Left hindlimb (tissue), 1 donor: Measurements from ENCODE around the gene CTNNA2.

Experiments
- DNase-seq: peaks from one replicate; pipeline ENCODE4 v3.0.0-alpha.2; 2018

Gene CTNNA2

DNA sequence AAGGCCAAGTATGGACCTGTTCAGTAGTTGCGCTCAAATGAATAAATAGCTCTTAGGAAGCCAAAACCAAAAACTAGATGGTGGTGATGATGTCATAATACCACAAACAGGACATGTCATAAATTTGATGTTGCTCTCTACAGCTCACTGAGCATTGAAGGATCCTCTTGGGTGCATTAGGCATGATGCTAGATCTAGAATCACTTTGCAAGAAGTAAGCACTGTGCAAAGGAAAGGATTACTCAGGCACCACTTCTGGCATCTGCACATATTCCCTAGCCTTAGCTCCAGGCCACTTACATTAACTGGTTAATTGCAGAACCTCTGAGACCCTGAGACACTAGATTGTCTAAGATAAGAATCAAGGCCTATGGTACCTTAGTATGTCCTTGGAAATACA is 733.7 kb downstream of the CTNNA2 start:
- no peak for DNase-seq

DNA sequence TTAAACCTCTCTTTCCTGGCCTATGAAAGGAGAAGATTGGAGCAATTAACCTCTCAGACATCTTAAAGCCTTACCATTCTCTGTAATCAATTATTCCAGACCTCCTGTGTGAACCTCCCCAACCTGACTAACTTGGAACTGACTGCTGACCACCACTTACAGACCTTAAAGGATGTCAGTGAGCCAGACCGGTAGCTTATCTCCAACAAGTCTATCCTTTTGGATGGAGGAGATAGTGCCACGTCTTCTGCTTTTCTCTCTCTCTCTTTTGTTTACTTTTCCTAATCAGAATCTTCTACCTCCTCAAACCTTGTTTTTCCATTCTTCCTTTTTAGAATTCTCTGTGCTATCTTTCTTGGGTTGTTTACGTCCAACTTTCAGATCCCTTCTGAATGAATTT is 734.5 kb downstream of the CTNNA2 start:
- no peak for DNase-seq

DNA sequence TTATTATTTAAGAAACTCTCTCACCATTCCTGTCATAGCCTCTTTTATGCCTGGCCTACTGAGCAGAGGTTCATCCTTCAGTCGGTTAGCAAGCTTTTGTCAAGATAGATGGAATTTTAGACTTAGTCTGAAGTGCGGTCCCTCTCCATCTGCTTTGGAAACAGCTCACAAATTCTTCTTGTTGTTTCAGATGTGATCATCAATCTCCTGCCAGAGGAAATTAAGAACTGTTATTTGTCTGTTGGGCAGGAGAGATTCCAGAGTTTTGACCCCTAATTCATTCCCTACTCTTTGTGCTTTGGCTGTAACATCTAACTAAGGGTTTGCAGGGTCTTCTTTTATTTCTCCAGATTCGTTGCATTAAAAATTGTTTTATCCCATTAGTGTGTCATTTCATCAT is 735.3 kb downstream of the CTNNA2 start:
- DNase-seq = no peak

DNA sequence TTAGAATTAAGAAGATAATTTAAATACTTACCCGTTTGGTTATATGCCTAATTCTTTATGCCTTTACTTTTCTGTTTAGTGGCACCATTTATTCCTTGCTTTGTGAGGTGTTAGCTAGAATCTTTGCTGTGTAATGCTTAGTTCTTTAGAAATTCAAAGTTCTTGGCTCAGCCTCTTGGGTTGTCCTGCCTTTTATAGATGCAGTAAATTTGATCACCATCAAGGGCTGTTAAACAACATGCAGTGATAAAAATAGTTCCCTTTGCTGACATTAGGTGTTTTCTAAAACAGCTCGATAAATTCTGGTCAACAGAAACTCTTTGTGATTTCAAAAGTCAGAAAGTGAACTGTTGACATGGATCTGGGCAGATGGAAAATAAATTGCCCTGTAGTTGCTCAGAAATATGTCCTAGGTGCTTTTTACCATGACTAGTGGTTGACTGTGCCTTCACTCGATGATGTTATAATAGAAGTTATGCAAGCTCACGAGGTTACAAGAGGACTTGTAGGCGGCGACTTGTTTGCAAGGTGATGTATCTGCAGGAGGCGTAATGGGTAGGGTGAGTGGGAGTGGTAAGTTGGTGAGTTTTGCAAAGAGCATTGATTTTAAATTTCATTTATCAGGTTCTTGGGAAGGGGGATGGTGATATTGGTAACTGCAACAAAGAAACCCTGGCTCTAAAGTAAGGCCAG is 739.6 kb downstream of the CTNNA2 start:
- no peak for DNase-seq

DNA sequence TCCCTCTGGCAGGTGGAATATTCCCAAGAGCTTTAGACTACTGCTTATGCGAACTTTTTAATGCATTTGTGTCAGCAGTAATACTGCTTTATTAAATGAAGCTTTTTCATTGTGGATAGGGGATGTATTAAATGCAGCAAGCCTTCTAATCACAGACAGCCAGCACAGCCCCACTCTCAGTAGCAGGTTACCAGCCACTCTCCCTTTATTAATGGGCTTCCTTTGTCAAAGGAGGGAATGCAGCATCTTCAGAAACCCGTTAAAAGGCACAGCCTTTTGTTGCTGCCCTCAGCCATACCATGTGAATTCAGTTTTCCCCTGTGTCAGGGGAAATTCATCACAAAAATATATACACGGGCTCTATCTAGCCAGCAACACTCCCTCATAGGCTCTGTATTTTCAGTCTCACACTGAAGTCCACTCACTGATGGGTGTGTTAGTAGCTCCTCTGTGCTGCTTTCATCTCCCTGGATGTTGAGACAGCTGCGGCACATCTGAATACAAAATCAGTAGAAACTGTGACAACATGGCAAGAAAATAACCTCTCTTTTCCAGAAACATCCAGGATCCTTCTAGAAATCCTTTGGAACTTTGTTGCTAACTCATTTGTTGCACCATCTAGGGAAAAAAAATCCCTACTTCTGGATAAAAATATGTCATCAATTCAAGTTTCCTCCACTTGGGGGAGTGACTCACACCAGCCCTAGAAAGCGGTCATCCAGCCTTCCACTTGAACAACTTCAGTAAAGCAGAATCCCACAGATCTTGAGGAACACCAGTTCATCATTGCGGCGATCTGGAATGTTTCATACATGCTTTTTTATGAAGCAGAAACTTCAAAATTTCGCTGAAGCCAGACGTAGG is 743.3 kb downstream of the CTNNA2 start:
- no peak for DNase-seq

DNA sequence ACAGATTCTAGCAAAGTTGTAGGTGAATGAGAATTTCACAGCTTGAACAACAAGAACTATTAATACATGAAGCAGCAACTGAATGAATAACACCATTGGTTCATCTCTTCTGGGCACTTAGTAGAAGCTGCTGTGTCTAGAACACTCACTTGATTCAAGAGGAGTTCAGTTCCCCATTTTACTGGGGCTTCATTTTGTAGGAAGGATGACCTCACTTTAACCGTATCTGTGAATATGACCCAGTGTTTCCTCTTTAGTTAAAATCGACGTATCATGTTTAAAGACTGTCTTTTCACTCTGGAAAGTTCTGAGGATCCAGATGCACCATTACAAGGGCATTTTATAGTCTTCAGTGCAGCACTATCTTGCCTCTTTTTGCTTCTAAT is 743.9 kb downstream of the CTNNA2 start:
- DNase-seq = no peak

DNA sequence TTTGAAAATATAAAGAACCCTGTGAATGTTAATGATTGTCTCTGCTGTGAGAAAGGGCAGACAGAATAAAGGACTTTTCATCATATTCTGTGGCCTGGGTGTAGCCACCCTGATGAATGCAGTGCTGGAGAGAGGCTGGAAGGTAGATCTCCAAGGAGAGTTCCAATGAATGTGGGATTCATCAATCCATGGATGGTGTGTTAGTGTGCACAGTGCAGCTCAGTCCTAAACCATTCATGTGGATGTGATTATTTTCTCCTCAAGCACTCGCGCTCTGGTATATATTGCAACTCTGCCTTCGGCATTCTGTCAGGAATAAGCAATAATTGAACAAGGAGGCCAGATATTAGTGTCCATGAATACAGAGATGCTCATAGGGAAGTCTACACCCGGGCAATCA is 744.6 kb downstream of the CTNNA2 start:
- no peak for DNase-seq

DNA sequence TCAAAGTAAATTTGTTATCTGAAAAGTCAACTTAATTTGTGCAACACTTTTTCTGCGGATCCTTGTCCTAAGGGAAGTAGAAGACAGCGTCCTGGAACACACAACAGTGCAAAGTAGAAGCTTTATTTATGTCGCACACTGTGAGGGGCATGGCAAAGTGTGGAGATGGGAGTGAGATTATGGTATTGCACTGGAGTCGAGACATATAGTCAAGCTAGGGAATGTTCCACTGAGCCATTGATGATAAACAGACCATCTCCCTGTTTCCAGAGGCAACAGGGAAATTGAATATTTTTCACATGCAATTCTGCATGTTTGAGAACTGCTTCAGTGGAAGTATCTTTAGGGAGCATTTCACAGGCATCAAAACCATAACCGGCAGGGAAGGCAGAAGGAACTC is 745.5 kb downstream of the CTNNA2 start:
- DNase-seq = no peak

DNA sequence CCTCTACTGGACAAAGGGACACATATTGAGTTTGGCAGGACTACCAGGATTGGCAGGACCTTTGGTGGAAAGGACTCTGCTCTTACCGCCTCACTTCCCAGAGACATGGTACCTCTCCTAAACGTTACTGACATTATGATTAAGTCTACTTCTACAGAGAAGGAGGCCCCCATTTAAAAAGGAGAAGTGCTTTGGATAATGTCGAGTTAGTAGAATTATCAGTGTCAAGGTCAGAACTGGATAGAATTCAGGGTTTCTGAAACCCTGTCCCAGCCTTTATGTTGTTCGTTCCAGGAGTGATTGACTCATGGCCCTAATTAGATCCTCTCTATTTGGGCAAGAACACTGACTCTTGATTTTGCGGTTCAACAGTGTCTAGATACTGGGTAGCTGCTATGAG is 745.9 kb downstream of the CTNNA2 start:
- no peak for DNase-seq

DNA sequence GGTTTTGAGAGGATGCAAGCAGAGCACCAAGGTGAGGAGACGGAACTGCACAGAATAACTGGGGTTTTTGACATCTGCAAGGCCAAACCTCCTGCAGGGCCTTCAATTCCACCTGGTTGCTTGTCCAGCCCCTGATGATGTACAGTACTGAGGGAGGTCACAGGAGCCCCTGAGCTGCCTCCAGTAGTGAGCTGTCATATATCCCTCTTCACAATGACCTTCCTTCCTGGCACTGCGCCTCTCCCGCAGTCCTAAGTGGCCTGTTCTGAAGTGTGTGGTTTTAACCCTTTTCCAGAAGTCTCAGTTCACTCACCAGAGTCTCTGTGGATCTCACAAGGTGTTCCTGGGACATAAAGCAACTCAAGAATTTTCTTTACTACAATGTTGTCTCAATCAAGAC is 746.4 kb downstream of the CTNNA2 start:
- DNase-seq = no peak

DNA sequence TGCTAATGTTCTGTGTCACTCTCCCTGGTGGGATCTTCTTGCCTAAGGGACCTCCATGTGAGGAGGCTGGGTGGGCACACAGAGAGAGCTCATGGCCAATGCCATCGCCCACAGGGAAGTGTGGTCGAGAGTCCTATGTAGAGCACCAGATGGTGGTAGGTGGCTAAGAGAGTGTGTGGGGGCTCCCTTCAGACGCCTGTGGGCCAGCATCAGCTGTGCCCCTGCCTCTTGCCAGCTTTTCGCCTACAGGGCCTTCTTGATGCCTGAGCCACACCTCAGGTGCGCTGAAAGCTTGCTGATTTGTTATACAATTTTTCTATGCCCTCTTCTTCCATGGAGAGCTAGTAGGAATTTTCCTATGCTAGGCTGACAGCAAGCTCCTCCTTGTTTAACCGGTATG is 753.4 kb downstream of the CTNNA2 start:
- no peak for DNase-seq

DNA sequence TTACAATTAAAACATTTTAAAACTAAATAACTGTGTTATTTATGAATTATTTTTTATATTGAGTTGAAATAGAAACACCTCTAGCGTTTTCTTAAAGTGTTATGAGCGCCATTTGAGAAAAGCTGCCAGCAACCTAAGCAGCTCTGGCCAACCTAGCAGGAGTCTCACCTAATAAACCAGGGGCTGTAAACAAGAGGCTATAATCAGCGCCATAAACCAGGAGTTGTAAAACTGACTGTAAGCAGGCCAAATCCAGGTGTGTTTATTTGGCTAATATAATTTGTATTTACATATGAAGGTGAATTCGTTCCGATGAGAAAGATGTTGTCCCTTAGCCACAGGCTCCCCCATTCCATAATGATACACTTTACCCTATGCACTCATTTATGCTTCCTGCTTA is 757.0 kb downstream of the CTNNA2 start:
- no peak for DNase-seq

DNA sequence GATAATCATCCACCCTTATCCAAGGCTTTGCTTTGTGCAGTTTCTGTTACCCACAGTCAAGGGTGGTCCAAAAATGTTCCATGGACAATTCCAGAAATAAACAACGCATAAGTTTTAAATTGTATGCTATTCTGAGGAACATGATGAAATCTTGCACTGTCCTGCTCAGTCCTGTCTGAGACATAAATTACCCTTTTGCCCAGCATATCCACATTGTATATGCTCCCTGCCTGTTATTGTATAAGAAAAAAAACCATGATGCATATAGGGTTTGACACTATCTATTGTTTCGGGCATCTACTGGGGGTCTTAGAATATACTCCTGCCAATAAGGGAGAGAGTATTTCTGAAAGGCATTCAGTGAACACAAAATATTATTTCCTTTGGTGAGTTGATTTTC is 767.7 kb downstream of the CTNNA2 start:
- no peak for DNase-seq

DNA sequence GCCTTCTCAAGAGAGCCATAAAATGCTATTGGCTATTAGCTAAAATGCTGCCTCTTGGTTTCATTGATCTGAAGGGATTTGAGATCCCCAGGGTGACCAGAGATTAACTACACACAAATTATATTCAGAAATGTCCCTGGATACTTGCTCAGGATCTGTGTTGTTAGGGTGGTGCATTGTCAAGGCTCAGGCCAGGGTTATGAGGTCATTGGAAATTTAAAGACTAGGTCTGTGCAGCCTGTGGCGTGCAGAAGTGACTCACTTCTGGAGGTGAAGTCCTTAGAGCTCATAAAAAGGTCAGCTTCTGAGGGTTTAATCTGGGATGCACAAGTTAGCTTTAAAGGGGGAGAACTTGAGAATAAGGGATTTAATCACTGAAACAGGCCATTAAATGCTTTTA is 768.2 kb downstream of the CTNNA2 start:
- no peak for DNase-seq

DNA sequence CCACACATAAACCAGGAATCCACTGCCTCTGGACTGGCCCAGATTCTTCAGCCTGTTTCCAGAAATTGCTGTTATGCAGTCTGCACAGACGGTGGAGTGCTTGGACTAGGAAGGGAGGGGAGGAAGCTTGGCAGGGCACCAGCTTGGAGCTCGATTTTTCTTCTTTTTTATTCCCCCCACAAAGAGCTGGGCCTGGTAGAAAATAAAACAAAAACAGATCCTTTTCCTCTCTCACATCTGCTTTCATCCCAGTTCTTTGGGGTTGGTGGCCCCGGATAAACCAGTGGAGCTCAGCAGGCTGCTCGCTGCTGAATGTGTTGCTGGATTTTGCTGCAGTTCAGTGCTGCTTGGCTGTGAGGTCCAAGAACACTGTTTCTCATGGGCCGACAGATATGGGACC is 775.7 kb downstream of the CTNNA2 start:
- DNase-seq = peak; percentile 58

DNA sequence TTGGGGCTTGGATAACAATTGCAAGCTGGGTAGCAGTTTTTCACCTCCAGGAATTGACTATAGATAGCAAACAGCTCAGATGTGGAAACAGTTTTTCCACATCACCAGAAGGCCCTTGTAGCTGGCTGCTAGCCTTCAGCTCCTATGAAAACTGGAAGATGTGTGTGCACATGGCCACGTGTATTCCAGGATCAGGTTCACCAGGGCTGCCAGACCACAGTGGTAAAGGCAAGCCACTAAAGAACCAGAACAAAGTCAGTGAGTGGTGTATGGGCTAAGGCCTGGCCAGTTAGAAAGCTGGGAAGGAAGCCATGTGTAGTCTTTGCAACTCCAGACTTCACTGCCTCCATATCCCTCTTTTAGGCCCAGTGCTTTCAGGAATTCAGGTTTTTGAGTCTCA is 778.8 kb downstream of the CTNNA2 start:
- DNase-seq = peak; percentile 66

DNA sequence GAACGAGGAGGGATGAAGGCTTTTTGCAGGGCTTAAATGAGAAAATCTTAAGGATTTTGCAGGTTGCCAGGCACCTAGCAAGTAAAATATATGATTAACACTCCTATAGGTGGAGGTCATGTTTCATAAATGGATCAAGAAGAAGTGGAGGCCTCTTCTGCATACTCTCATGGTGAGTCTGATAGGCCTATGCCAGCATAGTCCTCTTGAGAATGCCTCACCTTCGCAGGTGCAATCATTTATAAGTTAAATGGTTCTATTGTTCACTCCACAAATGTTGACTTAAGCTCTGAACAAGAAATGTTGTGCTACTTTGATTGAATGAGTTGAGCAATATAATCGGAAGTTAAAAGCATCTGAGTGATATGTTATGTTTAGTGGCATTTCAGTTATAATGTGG is 779.6 kb downstream of the CTNNA2 start:
- no peak for DNase-seq

DNA sequence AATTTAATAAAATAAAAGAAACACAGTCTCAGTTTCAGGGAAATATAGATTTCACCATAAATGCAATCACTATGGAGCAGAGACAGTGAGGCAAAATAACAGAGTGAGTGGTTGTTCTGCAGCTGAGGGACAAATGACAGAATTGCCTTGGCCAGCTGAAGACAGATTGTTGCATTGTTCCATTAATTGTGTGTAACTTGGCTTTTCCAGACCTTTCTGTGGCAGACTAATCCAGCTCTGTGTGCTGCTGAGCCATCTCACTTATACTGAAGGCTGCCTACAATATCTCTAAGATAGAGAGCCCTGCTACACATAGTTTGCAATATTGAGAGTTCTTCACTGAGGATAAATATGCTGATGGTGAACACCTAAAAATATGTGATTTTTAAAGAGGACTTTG is 780.2 kb downstream of the CTNNA2 start:
- DNase-seq = no peak

DNA sequence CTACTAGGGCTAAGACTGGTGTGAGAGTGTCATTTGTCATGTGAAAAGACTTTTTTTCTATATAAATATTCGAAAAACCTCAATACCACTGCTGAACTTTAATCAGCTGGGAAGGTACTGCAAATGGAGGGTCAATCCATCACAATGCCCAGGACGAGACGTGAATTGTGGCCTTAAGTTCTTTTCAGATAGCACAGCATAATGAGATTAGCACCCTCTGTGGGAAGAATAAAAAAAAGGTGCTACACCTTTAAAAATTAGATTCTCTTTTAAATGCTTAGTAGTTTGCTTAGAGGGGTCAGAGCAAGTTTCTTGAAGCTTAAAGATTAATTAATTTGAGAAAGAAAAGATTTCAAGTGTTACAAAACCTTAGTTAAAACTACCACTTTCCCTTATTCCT is 786.1 kb downstream of the CTNNA2 start:
- DNase-seq = no peak

DNA sequence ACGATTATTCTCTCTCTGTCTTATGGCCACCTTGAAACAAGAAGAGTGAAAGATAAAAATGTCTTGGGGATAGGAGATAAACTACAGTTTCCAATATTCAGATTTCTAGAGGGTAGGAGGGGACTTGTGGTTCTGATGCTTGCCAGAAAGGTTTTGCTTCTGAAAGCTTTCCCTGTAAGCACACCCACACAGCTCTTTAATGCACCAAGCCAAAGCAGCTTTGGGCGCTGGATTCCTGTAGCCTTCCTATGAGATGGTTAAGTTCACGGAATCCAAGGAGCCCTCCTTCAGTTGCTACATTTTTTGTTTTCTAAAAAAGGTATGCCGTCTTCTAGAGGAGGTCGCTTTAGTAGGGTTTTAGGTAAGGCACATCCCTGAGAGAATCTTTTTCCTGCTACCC is 786.8 kb downstream of the CTNNA2 start:
- no peak for DNase-seq

DNA sequence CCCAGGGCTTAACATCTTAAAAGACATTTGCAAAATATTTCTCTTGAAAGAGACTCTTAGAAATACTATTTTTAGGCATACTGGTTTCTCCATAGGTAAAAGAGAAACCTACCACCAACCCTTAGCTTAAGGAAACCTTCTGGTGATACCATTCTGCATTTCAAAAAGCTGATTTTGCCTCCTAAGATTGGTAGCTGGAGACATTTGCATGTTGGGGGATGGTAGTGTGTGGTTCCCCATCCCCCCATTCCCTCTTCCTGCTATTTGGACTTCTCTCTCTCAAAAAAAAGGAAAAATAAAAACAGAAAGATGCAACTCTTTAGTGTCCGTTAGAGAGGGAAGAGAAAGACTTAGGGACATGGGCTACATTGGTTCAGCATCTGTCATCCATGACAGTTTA is 787.5 kb downstream of the CTNNA2 start:
- no peak for DNase-seq

DNA sequence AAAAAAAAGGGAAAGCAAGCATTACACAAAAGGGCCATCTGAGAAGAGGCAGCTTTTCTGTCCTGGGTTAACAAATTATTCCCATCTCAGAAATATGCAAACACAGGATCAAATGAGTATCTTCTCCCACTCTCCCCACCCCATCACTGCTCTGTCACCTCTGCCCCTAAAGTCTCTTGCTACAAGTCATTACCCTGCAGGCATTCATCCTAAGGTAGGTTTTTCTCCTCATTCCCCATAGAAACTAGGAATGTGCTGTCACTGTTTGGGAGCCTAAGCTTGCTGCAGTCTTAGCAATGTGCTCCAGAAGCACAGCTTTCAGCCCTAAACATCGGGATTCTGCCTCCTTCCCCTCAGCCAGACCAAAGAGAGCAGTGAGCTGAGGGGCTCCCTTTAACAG is 788.1 kb downstream of the CTNNA2 start:
- no peak for DNase-seq

DNA sequence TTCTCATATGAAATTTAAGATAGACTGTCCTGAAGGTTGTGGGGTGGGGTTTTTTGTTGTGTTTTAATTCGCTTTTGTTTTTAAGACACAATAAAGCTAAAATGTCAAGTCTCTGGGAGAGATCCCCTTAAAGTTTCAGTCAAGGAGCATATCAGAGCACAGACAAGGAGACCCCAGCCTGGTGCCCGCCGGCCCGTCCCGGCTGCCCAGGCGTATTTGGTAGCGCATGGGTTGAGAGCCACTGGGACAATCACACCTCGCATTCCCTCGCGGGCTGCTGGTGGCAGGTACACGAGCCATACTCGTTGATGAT is 789.1 kb downstream of the CTNNA2 start:
- DNase-seq = no peak

DNA sequence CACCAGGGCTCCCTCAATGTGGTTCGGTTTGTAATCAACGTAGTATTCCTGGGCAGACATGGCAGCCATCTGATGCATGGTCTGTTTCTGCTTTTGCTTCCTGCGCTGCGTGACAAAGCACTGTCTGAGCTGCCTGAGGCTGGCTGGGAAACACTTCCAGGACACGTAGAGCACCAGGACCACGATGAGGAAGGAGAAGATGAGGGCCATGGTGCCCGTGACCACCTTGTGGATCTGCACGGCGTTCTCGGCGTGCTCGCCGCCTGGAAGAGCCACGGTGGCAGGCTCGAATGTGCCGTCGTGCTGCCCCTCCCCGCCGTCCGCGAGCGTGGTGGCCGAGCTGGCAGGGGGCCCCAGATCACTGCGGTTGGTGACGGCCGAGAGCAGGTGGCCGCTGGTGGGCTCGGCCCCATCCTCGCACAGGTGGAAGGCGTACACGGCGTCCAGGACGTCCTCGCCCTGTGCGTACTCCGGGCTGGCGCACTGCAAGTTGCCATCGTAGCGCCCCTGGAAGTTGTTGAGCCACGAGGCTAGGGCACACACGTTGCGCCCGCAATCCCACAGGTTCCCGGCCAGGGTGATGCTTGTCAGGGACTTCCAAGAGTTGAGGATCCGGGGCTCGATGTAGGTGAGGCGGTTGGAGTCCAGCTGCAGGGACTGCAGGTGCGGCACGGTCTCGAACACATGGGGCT is 789.6 kb downstream of the CTNNA2 start:
- DNase-seq = no peak
